GM12875 (cell line): Measurements from ENCODE around the gene TTYH1.

Experiments used
- H3K4me3 ChIP-seq: one replicate; pipeline ENCODE4 v1.5.1; 2011; ENCODE audit warnings: low read depth, low read length, control low read depth
- TF ChIP-seq, protein P1 (sequence below): IDR thresholded peaks from 2 replicates; pipeline ENCODE4 v1.5.1; 2011; ENCODE audit warnings: low read depth, mild to moderate bottlenecking, control low read depth, inconsistent platforms, low read length, moderate library complexity, borderline replicate concordance; ENCODE audit not compliant: insufficient read depth

Gene TTYH1

DNA sequence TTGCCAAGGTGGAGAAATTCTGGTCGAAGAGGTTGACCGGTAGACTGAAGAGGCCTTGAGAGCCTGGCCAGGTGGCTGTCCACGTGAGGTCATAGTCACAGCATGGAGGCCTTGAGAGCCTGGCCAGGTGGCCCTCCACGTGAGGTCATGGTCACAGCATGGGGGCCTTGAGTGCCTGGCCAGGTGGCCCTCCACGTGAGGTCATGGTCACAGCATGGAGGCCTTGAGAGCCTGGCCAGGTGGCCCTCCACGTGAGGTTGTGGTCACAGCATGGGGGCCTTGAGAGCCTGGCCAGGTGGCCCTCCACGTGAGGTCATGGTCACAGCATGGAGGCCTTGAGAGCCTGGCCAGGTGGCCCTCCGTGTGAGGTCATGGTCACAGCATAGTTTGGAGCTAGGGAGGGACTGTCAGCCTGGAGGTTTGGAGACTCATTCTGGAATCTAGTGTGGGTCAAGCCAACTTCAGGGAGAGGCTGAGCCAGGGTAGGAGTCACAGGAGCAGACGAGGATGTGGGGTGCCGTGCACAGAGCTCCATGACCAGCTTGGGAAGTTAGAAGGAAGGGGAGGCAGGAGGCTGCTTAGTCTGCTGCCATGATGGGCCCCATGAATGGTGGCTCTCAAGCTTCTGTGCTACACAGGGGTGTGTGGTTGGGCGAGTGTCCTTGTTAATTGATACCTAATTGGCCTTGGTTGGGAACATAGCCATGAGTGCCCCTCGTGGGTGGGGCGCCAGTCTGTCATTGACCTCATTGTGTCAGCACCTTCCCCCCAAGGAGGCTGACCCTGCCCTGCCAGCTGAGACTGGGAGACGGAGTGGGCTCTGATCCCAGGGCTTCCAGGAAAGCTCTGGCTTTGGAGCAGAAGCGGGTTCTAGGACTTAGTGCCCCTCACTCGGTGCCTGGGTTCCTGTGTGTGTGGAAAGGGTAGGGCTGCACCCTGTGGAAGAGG is 44.3 kb downstream of the TTYH1 start:
- no peak overlapping the region for H3K4me3 ChIP-seq
- TF ChIP-seq, protein P1, sequence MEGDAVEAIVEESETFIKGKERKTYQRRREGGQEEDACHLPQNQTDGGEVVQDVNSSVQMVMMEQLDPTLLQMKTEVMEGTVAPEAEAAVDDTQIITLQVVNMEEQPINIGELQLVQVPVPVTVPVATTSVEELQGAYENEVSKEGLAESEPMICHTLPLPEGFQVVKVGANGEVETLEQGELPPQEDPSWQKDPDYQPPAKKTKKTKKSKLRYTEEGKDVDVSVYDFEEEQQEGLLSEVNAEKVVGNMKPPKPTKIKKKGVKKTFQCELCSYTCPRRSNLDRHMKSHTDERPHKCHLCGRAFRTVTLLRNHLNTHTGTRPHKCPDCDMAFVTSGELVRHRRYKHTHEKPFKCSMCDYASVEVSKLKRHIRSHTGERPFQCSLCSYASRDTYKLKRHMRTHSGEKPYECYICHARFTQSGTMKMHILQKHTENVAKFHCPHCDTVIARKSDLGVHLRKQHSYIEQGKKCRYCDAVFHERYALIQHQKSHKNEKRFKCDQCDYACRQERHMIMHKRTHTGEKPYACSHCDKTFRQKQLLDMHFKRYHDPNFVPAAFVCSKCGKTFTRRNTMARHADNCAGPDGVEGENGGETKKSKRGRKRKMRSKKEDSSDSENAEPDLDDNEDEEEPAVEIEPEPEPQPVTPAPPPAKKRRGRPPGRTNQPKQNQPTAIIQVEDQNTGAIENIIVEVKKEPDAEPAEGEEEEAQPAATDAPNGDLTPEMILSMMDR = no peak

DNA sequence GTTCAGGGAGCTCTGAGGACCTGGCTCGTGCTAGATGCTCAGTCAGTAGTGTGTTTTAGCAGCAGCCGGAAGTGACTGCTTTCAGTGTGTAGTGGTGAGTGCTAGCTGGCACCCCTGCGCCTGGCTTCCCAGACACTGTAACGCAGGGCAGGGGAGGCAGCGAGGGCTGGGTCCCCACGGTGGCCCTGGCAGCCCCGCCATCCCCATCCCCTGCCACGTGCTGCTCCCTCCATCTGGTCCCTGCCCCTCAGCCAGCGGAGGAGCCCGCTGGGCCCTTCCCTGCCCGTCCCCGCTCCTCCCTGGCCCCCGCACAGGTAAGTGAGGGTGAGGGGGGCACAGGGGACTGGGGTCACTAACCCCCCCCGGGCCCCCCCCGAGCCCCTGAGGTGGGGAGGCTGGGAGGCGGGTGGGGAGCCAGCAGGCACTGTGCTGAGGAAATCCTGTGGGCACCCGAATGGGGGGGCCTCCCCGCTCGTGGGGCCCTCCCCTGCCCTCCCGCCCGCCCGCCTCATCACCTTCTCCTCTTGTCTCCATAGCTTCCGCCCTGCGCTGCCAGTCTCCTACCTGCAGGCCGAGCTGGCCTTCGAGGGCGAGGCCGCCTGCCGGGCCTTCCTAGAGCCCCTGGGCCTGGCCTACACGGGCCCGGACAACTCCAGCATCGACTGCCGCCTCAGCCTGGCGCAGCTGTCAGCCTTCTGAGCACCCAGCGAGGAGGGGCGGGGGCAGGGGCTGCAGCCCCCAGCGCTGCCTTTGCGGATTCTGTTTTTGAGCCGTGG is 45.2 kb downstream of the TTYH1 start:
- TF ChIP-seq, protein P1 = no peak
- no peak overlapping the region for H3K4me3 ChIP-seq

DNA sequence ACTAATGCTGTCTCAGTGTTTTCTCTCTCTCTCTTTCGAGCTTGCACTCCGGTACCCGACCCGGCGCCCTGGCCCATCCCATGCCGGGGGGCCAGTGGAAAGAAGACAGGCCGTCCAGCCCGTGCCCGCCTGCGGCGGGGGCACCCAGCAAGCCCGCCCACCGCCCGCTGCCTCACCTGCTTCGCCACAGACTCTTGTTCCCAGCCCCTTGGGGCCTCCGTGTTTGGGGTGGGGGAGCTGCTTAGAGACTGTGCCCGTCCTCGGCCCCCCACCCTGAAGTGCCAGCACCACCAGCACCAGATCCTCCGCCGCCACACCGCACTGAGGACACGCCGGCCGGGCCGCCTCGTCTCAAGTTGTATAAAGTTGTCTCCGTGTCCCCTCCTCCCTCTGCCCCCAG is 45.9 kb downstream of the TTYH1 start:
- TF ChIP-seq, protein P1 = no peak
- H3K4me3 ChIP-seq = no peak overlapping the region

DNA sequence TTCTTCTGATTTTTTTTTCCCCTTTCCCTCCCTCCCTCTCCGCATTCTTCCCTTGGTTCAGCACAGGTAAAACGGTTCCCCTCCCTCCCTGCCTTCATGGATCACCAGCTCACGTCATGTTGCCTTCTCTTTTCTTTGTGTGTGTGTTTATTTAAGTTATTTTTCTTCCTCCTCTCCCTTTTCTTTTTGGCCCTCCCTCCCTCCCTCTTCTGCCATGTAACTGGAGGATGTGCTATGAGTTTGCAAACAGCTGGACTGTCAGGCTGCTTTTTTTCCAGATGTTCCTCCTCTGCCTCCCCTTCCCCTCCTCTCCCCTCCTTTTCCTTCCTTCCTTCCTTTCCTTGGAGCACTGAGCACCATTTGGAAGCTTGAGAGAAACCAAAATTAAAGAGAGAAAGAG is 46.3 kb downstream of the TTYH1 start:
- no peak overlapping the region for H3K4me3 ChIP-seq
- TF ChIP-seq, protein P1 = no peak

DNA sequence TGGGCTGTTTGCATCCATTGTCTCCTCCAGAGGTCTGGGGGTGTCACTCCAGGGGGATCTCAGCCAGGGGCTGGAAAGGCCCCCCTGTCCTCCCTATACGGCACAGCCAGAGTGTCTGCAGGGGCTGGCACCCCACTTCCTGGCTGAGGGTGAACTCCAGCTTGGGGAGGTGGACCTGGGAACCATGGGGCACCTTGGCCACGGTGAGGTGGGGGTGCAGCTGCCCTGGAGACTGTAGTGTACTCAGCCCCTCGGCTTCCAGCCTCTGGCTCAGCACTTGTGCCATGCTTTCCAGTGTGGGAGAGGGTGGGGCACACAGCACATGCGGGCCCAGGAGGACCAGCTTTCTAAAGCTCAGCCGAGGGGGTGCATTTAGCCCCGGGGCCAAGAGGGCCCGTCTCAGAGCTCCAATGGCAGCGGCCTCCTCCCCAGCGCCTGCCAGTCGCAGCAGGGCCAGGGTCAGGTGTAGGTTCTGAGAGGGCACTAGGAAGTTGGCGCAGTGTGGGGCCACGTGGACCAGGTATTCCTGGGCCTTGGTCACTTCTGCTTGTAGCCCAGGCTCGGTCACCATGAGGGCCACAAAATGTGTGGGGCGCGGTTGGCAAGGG is 46.9 kb downstream of the TTYH1 start:
- peak overlapping the region; percentile 73 for H3K4me3 ChIP-seq
- TF ChIP-seq, protein P1 = no peak

DNA sequence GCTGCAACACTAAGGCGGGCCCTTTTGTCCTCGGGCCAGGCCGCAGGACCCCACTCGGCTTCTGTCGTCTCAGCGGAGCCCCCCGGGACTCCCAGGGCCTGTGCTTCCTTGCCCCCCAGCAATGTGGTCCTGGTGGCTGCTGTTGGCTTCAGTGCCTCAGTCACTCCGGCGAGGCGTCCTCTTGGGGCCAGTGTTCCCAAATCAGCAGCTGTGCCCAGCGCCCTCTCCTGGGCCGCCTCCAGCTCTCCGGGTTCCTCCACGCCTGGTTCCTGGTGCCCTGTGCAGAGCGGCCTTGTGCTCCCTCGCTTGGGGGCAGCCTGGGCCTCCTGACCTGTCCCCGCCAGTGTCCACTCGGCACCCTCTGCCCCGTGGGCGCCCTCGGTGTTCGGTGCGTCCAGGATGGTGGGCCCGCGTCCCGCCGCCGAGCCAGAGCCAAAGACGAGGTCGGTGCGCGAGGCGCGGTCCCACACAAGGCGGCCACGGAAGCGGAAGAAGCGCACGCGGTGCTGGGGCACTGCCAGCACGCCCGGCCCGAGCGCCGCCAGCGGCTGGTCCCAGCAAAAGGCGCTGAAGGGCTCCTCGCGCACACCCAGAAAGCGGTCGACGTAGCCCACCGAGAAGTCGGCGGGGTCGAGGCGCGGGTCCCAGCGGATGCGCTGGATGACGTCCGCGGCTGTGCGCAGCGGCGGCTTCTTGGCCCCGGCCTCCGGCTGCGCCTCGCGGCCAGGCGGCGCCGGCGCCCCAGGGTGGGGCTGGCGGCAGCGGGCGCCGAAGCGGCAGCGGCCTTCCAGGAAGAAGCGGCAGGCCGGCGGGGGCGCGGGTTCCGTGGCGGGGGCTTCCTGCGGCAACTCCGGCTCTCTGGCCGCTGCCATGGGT is 47.6 kb downstream of the TTYH1 start:
- TF ChIP-seq, protein P1 = 0 out of 2 replicates have a peak, but pooled peaks have one; percentile 21
- peak overlapping the region; percentile 73 for H3K4me3 ChIP-seq
